WTC11 (cell line): ENCODE results near the gene REPS2. TPM values are rescaled to one million over a fixed set of nuclear protein-coding genes. Genes with fewer than 3 reads are reported as not detected.

ENCODE experiments used
- ATAC-seq: fragments of 200-7000 bp; cut with Tn5 transposase; 2 replicates; pipeline ENCODE4 v1.10.0; 2021; ENCODE audit warnings: mild to moderate bottlenecking, moderate library complexity
- CTCF ChIA-PET: fragments of 300-600 bp; sonication (Branson Sonifier 250); formaldehyde crosslinking; loops from one replicate; lab custom pipeline; 2021; ENCODE audit warnings: antibody characterized with exemption; lab: Charles Lee
- POLR2A ChIA-PET: fragments of 350-600 bp; sonication (Branson Sonifier 250); formaldehyde crosslinking; loops from one replicate; lab custom pipeline; 2021; ENCODE audit warnings: antibody characterized with exemption; lab: Charles Lee
- DNase-seq: peaks from one replicate; pipeline ENCODE4 v3.0.0; 2021; ENCODE audit warnings: low spot score
- H3K27ac Mint-ChIP-seq: 2 replicates; pipeline ENCODE4 v1.8.0; 2021; ENCODE audit warnings: mixed read lengths
- H3K27me3 Mint-ChIP-seq: 2 replicates; pipeline ENCODE4 v1.8.0; 2021; ENCODE audit warnings: low read depth, mild to moderate bottlenecking, moderate library complexity, mixed read lengths
- H3K36me3 Mint-ChIP-seq: 2 replicates; pipeline ENCODE4 v1.8.0; 2021; ENCODE audit warnings: mixed read lengths
- H3K4me1 Mint-ChIP-seq: 2 replicates; pipeline ENCODE4 v1.8.0; 2022; ENCODE audit warnings: mixed read lengths
- H3K4me3 Mint-ChIP-seq: 2 replicates; pipeline ENCODE4 v1.8.0; 2021; ENCODE audit warnings: mild to moderate bottlenecking, moderate library complexity, mixed read lengths
- H3K9me3 Mint-ChIP-seq: 2 replicates; pipeline ENCODE4 v1.8.0; 2021; ENCODE audit warnings: mixed read lengths
- AFF4 ChIP-seq: sonication (generic); formaldehyde crosslinking; IDR thresholded peaks from 2 replicates; pipeline ENCODE4 v1.8.1; 2023; ENCODE audit warnings: mild to moderate bottlenecking, missing genetic modification reagents, borderline replicate concordance
- EMX1 ChIP-seq: fragments of 250-450 bp; sonication (Bioruptor Pico); IDR thresholded peaks from 2 replicates; pipeline ENCODE4 v1.8.0; 2021; ENCODE audit warnings: mild to moderate bottlenecking
- ERG ChIP-seq: fragments of 250-450 bp; sonication (Bioruptor Pico); IDR thresholded peaks from 2 replicates; pipeline ENCODE4 v1.8.0; 2021; ENCODE audit warnings: mild to moderate bottlenecking
- ETV6 ChIP-seq: sonication (generic); formaldehyde crosslinking; IDR thresholded peaks from 2 replicates; pipeline ENCODE4 v1.8.1; 2022; ENCODE audit warnings: mild to moderate bottlenecking, missing genetic modification reagents
- JUN ChIP-seq: sonication (generic); formaldehyde crosslinking; IDR thresholded peaks from 2 replicates; pipeline ENCODE4 v1.8.0; 2023; ENCODE audit warnings: mild to moderate bottlenecking, missing genetic modification reagents
- NR3C1 ChIP-seq: sonication (generic); formaldehyde crosslinking; conservative IDR thresholded peaks from 2 replicates; pipeline ENCODE4 v1.8.1; 2023; ENCODE audit warnings: low read depth, mild to moderate bottlenecking, missing genetic modification reagents
- SMAD3 ChIP-seq: sonication (generic); formaldehyde crosslinking; IDR thresholded peaks from 2 replicates; pipeline ENCODE4 v1.8.0; 2022; ENCODE audit warnings: missing genetic modification reagents, mild to moderate bottlenecking, borderline replicate concordance
- SP1 ChIP-seq: sonication (generic); formaldehyde crosslinking; conservative IDR thresholded peaks from 2 replicates; pipeline ENCODE4 v1.8.1; 2022; ENCODE audit warnings: missing genetic modification reagents
- ZNF396 ChIP-seq: fragments of 250-450 bp; sonication (Bioruptor Pico); IDR thresholded peaks from 2 replicates; pipeline ENCODE4 v1.8.0; 2021; ENCODE audit warnings: mild to moderate bottlenecking, moderate library complexity, borderline replicate concordance
- total RNA-seq: library from RNA; stranded (reverse); gene quantifications from 3 replicates; pipeline ENCODE4 v1.2.3, GENCODE V29; 2021
- TF ChIP-seq, protein P1 (sequence below): fragments of 250-450 bp; sonication (Bioruptor Pico); IDR thresholded peaks from 2 replicates; pipeline ENCODE4 v2.1.2; 2022; ENCODE audit warnings: mild to moderate bottlenecking, moderate library complexity
- TF ChIP-seq, protein P2 (sequence below): fragments of 250-450 bp; sonication (Bioruptor Pico); IDR thresholded peaks from 2 replicates; pipeline ENCODE4 v1.9.0; 2021; ENCODE audit warnings: moderate library complexity, mild to moderate bottlenecking, inconsistent platforms, borderline replicate concordance
- TF ChIP-seq, protein P3 (sequence below): fragments of 250-450 bp; sonication (Bioruptor Pico); IDR thresholded peaks from 2 replicates; pipeline ENCODE4 v1.9.0; 2021; ENCODE audit warnings: mild to moderate bottlenecking
- TF ChIP-seq, protein P4 (sequence below): sonication (generic); formaldehyde crosslinking; IDR thresholded peaks from 2 replicates; pipeline ENCODE4 v1.8.0; 2022; ENCODE audit warnings: mild to moderate bottlenecking, missing genetic modification reagents

REPS2 gene
- total RNA-seq, 1 experiment from 2014 or later: 2.2 TPM

- TF ChIP-seq AFF4 (CRISPR knock-in tag): no peak
- no peak for TF ChIP-seq SP1 (CRISPR knock-in tag)
- TF ChIP-seq, protein P1, sequence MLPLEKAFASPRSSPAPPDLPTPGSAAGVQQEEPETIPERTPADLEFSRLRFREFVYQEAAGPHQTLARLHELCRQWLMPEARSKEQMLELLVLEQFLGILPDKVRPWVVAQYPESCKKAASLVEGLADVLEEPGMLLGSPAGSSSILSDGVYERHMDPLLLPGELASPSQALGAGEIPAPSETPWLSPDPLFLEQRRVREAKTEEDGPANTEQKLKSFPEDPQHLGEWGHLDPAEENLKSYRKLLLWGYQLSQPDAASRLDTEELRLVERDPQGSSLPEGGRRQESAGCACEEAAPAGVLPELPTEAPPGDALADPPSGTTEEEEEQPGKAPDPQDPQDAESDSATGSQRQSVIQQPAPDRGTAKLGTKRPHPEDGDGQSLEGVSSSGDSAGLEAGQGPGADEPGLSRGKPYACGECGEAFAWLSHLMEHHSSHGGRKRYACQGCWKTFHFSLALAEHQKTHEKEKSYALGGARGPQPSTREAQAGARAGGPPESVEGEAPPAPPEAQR (CRISPR knock-in tag): no peak
- ATAC-seq (no peak), DNase-seq (no peak)
- Mint-ChIP-seq H3K27me3 (no peaks in the 10 kb centered on the region; the same call in 1 of the 2 replicates), H3K36me3 (peaks cover 42% of the 10 kb centered on the region), H3K4me3 (no peak overlapping the region), H3K9me3 (peaks cover 46% of the 10 kb centered on the region), H3K27ac (no peak overlapping the region), H3K4me1 (0 out of 2 replicates have a peak, but pooled peaks cover 7% of the 10 kb centered on the region)
- POLR2A ChIA-PET: no interaction called here
- CTCF ChIA-PET: no interaction called here
Observed at GRCh38 chrX:17161991-17162390, 215.5 kb downstream of the REPS2 start.

- Mint-ChIP-seq H3K27ac (no peak overlapping the region), H3K4me3 (no peak overlapping the region), H3K27me3 (no peaks in the 10 kb centered on the region; the same call in 1 of the 2 replicates), H3K4me1 (0 out of 2 replicates have a peak, but pooled peaks cover 7% of the 10 kb centered on the region), H3K9me3 (peaks cover 48% of the 10 kb centered on the region), H3K36me3 (peaks cover 42% of the 10 kb centered on the region)
- ATAC-seq (no peak), DNase-seq (no peak)
- TF ChIP-seq ERG (CRISPR knock-in tag) (no peak), ETV6 (CRISPR knock-in tag) (no peak), EMX1 (CRISPR knock-in tag) (no peak), NR3C1 (CRISPR knock-in tag) (no peak), ZNF396 (CRISPR knock-in tag) (no peak), JUN (CRISPR knock-in tag) (no peak), SMAD3 (CRISPR knock-in tag) (no peak)
- TF ChIP-seq, protein P2, sequence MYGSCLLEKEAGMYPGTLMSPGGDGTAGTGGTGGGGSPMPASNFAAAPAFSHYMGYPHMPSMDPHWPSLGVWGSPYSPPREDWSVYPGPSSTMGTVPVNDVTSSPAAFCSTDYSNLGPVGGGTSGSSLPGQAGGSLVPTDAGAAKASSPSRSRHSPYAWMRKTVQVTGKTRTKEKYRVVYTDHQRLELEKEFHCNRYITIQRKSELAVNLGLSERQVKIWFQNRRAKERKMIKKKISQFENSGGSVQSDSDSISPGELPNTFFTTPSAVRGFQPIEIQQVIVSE (CRISPR knock-in tag): no peak
- TF ChIP-seq, protein P3, sequence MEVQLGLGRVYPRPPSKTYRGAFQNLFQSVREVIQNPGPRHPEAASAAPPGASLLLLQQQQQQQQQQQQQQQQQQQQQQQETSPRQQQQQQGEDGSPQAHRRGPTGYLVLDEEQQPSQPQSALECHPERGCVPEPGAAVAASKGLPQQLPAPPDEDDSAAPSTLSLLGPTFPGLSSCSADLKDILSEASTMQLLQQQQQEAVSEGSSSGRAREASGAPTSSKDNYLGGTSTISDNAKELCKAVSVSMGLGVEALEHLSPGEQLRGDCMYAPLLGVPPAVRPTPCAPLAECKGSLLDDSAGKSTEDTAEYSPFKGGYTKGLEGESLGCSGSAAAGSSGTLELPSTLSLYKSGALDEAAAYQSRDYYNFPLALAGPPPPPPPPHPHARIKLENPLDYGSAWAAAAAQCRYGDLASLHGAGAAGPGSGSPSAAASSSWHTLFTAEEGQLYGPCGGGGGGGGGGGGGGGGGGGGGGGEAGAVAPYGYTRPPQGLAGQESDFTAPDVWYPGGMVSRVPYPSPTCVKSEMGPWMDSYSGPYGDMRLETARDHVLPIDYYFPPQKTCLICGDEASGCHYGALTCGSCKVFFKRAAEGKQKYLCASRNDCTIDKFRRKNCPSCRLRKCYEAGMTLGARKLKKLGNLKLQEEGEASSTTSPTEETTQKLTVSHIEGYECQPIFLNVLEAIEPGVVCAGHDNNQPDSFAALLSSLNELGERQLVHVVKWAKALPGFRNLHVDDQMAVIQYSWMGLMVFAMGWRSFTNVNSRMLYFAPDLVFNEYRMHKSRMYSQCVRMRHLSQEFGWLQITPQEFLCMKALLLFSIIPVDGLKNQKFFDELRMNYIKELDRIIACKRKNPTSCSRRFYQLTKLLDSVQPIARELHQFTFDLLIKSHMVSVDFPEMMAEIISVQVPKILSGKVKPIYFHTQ (CRISPR knock-in tag): no peak
- TF ChIP-seq, protein P4, sequence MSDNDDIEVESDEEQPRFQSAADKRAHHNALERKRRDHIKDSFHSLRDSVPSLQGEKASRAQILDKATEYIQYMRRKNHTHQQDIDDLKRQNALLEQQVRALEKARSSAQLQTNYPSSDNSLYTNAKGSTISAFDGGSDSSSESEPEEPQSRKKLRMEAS: no peak
- ChIA-PET POLR2A (no interaction called here), CTCF (no interaction called here)
Observed at GRCh38 chrX:17164079-17164478, 217.6 kb downstream of the REPS2 start.
